ENCODE results near the gene ANP32D. TPM values are rescaled to one million over a fixed set of nuclear protein-coding genes. Genes with fewer than 3 reads are reported as not detected.

ANP32D gene
- total and polyA plus RNA-seq, 9 donors, result 0.11 to 0.86 (median 0.30) TPM; not detected in 3

GRCh38 chr12:48442179-48442847 is 30.0 kb upstream of the ANP32D start:
- no peak overlapping the region for H3K4me3 ChIP-seq
- no peaks in the 10 kb centered on the region for H3K36me3 ChIP-seq

GRCh38 chr12:48445538-48445937 is 26.8 kb upstream of the ANP32D start:
- no peak for DNase-seq
- Histone ChIP-seq H3K36me3 (no peaks in the 10 kb centered on the region), H3K27ac (no peak overlapping the region), H3K4me1 (ENCODE audit: insufficient read depth) (no peaks in the 10 kb centered on the region), H3K9me3 (no peaks in the 10 kb centered on the region), H3K27me3 (no peaks in the 10 kb centered on the region), H3K4me3 (no peak overlapping the region)
- 78 to 82% (median 80%) methylated on average over 3 of the region's 3 CpGs for WGBS, 3 donors
- intact Hi-C loops (cut with DNase I), result no loop called here
- TF ChIP-seq EP300 (IDR thresholded peaks at IDR 0.05), result no peak
- TF ChIP-seq CTCF (IDR thresholded peaks at IDR 0.05), result no peak
- TF ChIP-seq POLR2A (IDR thresholded peaks at IDR 0.05), result no peak

More at GRCh38 chr12:48442179-48442847, 30.0 kb upstream of the ANP32D start:
- intact Hi-C loops (cut with DNase I), result no loop called here
- DNase-seq, result no peak
- Histone ChIP-seq H3K4me1 (ENCODE audit: insufficient read depth) (no peaks in the 10 kb centered on the region), H3K27ac (no peak overlapping the region), H3K27me3 (no peaks in the 10 kb centered on the region), H3K9me3 (no peaks in the 10 kb centered on the region)
- TF ChIP-seq POLR2A (IDR thresholded peaks at IDR 0.05), result no peak
- no peak for TF ChIP-seq CTCF (IDR thresholded peaks at IDR 0.05)
- no peak for TF ChIP-seq EP300 (IDR thresholded peaks at IDR 0.05)
- WGBS, 3 donors, result 88 to 94% (median 90%) methylated on average over 3 of the region's 3 CpGs

GRCh38 chr12:48446161-48446776 is 26.1 kb upstream of the ANP32D start:
- DNase-seq, result no peak
- intact Hi-C loops (cut with DNase I), result no loop called here
- H3K9me3 ChIP-seq, result no peaks in the 10 kb centered on the region
- H3K27me3 ChIP-seq, result no peaks in the 10 kb centered on the region
- no peak overlapping the region for H3K4me3 ChIP-seq
- H3K27ac ChIP-seq, result no peak overlapping the region
- WGBS, 3 donors, result 65 to 72% (median 67%) methylated on average over 4 of the region's 4 CpGs
- no peaks in the 10 kb centered on the region for H3K4me1 ChIP-seq (ENCODE audit: insufficient read depth)
- TF ChIP-seq POLR2A (IDR thresholded peaks at IDR 0.05) (no peak), CTCF (IDR thresholded peaks at IDR 0.05) (no peak), EP300 (IDR thresholded peaks at IDR 0.05) (no peak)
- no peaks in the 10 kb centered on the region for H3K36me3 ChIP-seq

DNA sequence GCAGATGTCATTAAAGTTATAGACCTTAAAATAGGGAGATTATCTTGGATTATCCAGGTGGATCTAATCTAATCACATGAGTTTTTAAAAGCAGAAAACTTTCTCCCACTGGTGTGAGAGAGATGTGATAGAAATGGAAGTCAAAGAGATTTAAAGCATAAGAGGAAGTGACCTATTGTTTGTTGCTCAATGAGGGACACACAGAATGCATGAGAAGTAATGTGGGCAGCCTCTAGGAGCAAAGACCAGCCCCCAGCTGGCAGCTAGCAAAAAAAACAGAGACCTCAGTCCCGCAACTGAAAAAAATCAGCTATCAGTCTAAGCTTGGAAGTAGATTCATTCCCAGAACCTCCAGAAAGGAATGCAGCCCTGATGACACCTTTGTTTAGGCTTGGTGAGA is 24.6 kb upstream of the ANP32D start:
- WGBS, 3 donors, result 76 to 89% (median 80%) methylated on average over 1 of the region's 1 CpG
- no peaks in the 10 kb centered on the region for H3K4me1 ChIP-seq (ENCODE audit: insufficient read depth)
- no peak overlapping the region for H3K27ac ChIP-seq
- DNase-seq, result no peak
- H3K36me3 ChIP-seq, result no peaks in the 10 kb centered on the region
- no peak for TF ChIP-seq CTCF (IDR thresholded peaks at IDR 0.05)
- H3K27me3 ChIP-seq, result no peaks in the 10 kb centered on the region
- H3K4me3 ChIP-seq, result no peak overlapping the region
- intact Hi-C loops (cut with DNase I), result no loop called here
- H3K9me3 ChIP-seq, result no peaks in the 10 kb centered on the region
